Activated naive CD4-positive, alpha-beta T cell treated with anti-CD3 and anti-CD28 coated beads for 36 hours (primary cell): ENCODE results near the gene TMEM229B. TPM values are rescaled to one million over a fixed set of nuclear protein-coding genes. Genes with fewer than 3 reads are reported as not detected.
"Not testable (repeated sequence)": the region's sequence is repeated elsewhere in the genome, so short reads cannot be mapped to it uniquely, and the experiment has no call there.

ENCODE experiments used
- CTCF ChIA-PET: fragments of 350-600 bp; sonication (Branson Sonifier 250); formaldehyde crosslinking; loops from one replicate; lab custom pipeline; 2021; ENCODE audit warnings: antibody characterized with exemption; lab: Charles Lee
- DNase-seq: peaks from one replicate; pipeline ENCODE4 v3.0.0-alpha.2; 2020
- H3K27ac Mint-ChIP-seq: one replicate; pipeline ENCODE4 v1.8.0; 2021; ENCODE audit warnings: mild to moderate bottlenecking, mixed read lengths
- H3K27me3 Mint-ChIP-seq: one replicate; pipeline ENCODE4 v1.8.0; 2021; ENCODE audit warnings: low read depth, mixed read lengths
- H3K36me3 Mint-ChIP-seq: one replicate; pipeline ENCODE4 v1.8.0; 2021; ENCODE audit warnings: low read depth, mixed read lengths
- H3K4me1 Mint-ChIP-seq: one replicate; pipeline ENCODE4 v1.8.0; 2021; ENCODE audit warnings: low read depth, mixed read lengths
- H3K4me3 Mint-ChIP-seq: one replicate; pipeline ENCODE4 v1.8.0; 2021; ENCODE audit warnings: mild to moderate bottlenecking, moderate library complexity, mixed read lengths
- H3K9me3 Mint-ChIP-seq: one replicate; pipeline ENCODE4 v1.8.0; 2021; ENCODE audit warnings: mixed read lengths
- intact Hi-C: fragments of 100-400 bp; cut with micrococcal nuclease; formaldehyde crosslinking; loops from one replicate; pipeline ENCODE4 v1.15.1; 2023
- total RNA-seq, 2 experiments: library from RNA; stranded (reverse); gene quantifications; one replicate each; pipeline ENCODE4 v1.2.3, GENCODE V29; 2021

The TMEM229B gene
- total RNA-seq, 2 experiments from 2014 or later, result 0.49 to 0.64 TPM

GRCh38 chr14:67464377-67464776 is 24.1 kb downstream of the TMEM229B start:
- Mint-ChIP-seq H3K27ac (no peak overlapping the region), H3K36me3 (no peaks in the 10 kb centered on the region), H3K4me1 (peaks cover 29% of the 10 kb centered on the region), H3K9me3 (no peaks in the 10 kb centered on the region), H3K27me3 (no peaks in the 10 kb centered on the region), H3K4me3 (no peak overlapping the region)
- CTCF ChIA-PET, result interaction anchor here (0.8 to 2.7 kb wide), 5 partner anchors 23 to 121 kb away, joined by 3 to 7 read pairs (median 4); no protein-coding TSS in a partner anchor
- DNase-seq, result peak; percentile 46
- intact Hi-C loops, result no loop called here

GRCh38 chr14:67463900-67464299 is 24.6 kb downstream of the TMEM229B start:
- Mint-ChIP-seq H3K36me3 (no peaks in the 10 kb centered on the region), H3K9me3 (no peaks in the 10 kb centered on the region), H3K4me3 (no peak overlapping the region), H3K27ac (no peak overlapping the region), H3K27me3 (no peaks in the 10 kb centered on the region), H3K4me1 (peaks cover 29% of the 10 kb centered on the region)
- CTCF ChIA-PET, result interaction anchor here (0.7 to 2.7 kb wide), 2 partner anchors 28 to 63 kb away, joined by 5 to 7 read pairs; no protein-coding TSS in a partner anchor
- no peak for DNase-seq
- intact Hi-C loops, result no loop called here

DNA sequence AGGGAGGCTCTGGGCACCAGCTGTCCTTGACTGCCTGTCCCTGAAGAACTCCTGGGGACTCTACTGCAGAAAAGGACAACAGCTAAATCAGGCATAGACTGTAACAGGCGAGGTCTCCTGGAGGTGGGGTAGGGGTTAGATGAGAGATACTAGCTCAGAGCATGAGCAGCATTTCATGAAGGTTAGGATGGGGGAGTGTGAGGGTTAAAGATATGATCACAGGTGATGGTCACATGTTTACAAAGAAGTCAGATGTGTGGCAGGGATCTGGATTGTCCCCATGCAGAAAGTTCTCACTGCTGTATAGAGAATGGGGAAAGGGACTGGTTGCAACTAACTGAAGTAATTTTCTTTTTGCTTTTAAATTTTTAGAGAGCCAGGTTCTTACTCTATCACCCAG is 26.5 kb downstream of the TMEM229B start:
- Mint-ChIP-seq H3K36me3 (no peaks in the 10 kb centered on the region), H3K27me3 (no peaks in the 10 kb centered on the region), H3K27ac (no peak overlapping the region), H3K9me3 (no peaks in the 10 kb centered on the region), H3K4me1 (peaks cover 21% of the 10 kb centered on the region), H3K4me3 (no peak overlapping the region)
- DNase-seq, result no peak
- CTCF ChIA-PET, result interaction anchor here (0.6 to 1.7 kb wide), 2 partner anchors 14 to 35 kb away, joined by 4 to 5 read pairs; no protein-coding TSS in a partner anchor
- intact Hi-C loops, result no loop called here

DNA sequence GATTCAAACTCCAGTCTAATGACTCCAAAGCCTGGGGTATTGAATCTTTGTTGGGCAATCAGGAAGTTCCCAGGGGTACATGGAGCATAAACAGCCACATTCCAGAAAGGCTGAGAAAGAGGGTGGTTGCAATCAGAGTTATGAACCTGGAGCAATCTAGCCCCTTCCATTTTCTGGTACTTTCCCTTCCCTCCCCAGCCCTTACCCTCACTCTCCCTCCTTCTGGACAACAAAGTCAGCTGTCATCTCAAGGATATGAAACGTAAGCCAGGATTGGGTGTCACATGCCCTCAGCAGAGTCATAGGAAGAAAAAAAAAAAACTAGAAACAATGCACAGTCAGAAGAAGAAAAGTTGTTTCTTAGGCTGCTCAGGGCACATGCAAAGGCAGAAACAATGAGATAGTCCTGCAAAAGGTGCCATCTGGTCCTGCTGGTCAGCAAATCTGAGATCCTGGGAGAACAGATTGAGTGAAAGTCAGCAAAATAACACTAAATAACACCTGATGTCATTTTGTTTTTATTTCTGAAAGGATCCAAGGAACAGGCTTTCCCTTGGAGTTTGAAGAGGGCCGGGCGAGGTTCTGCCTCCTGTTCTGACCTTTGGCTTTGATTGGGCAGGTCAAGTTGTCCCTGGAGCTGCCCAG is 27.1 kb downstream of the TMEM229B start:
- no peaks in the 10 kb centered on the region for H3K36me3 Mint-ChIP-seq
- DNase-seq, result peak; percentile 23
- CTCF ChIA-PET, result interaction anchor here (1.7 kb wide), 1 partner anchor 34 kb away, joined by 5 read pairs; no protein-coding TSS in a partner anchor
- H3K9me3 Mint-ChIP-seq, result peaks cover 2% of the 10 kb centered on the region
- no peak overlapping the region for H3K27ac Mint-ChIP-seq
- no peak overlapping the region for H3K4me3 Mint-ChIP-seq
- intact Hi-C loops, result no loop called here
- peaks cover 19% of the 10 kb centered on the region for H3K4me1 Mint-ChIP-seq
- no peaks in the 10 kb centered on the region for H3K27me3 Mint-ChIP-seq

- H3K4me1 Mint-ChIP-seq, result peaks cover 11% of the 10 kb centered on the region
- intact Hi-C loops, result no loop called here
- no peaks in the 10 kb centered on the region for H3K36me3 Mint-ChIP-seq
- CTCF ChIA-PET, result no interaction called here
- DNase-seq, result no peak
- no peak overlapping the region for H3K27ac Mint-ChIP-seq
- H3K9me3 Mint-ChIP-seq, result peaks cover 2% of the 10 kb centered on the region
- H3K27me3 Mint-ChIP-seq, result no peaks in the 10 kb centered on the region
- no peak overlapping the region for H3K4me3 Mint-ChIP-seq
These were observed 29.2 kb downstream of the TMEM229B start for GRCh38 chr14:67459336-67459735.

DNA sequence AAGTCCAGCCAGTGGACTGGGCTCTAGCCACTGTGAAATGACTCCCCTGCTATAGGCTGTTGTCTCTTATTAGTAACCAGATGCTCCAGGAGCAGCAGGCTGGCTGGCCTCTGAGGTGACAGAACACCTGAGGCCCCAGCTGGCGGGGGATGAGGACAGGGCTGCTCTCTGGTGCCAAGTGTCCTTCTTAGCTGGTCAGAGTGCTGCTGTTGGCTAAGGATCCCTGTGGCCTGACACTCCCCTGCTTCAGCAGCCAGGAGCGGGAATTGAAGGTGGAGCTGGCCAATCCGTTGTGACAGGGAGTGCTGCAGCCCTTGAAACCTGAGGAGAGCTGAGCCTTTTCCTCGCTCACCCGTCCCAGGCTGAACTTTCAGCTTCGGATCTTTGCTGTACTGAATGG is 30.7 kb downstream of the TMEM229B start:
- intact Hi-C loops, result no loop called here

GRCh38 chr14:67456732-67457131 is 31.8 kb downstream of the TMEM229B start:
- intact Hi-C loops, result no loop called here
- Mint-ChIP-seq H3K27me3 (no peaks in the 10 kb centered on the region), H3K4me1 (peaks cover 4% of the 10 kb centered on the region), H3K4me3 (no peak overlapping the region), H3K9me3 (peaks cover 2% of the 10 kb centered on the region), H3K36me3 (no peaks in the 10 kb centered on the region), H3K27ac (no peak overlapping the region)
- CTCF ChIA-PET, result interaction anchor here (2.7 kb wide), 1 partner anchor 114 kb away, joined by 8 read pairs; no protein-coding TSS in a partner anchor
- DNase-seq, result no peak

More for the DNA sequence above, 30.7 kb downstream of the TMEM229B start:
- Mint-ChIP-seq H3K27me3 (no peaks in the 10 kb centered on the region), H3K36me3 (no peaks in the 10 kb centered on the region), H3K27ac (no peak overlapping the region), H3K4me3 (no peak overlapping the region), H3K9me3 (peaks cover 2% of the 10 kb centered on the region), H3K4me1 (peaks cover 4% of the 10 kb centered on the region)
- CTCF ChIA-PET, result interaction anchor here (2.7 kb wide), 1 partner anchor 113 kb away, joined by 8 read pairs; no protein-coding TSS in a partner anchor
- no peak for DNase-seq

DNA sequence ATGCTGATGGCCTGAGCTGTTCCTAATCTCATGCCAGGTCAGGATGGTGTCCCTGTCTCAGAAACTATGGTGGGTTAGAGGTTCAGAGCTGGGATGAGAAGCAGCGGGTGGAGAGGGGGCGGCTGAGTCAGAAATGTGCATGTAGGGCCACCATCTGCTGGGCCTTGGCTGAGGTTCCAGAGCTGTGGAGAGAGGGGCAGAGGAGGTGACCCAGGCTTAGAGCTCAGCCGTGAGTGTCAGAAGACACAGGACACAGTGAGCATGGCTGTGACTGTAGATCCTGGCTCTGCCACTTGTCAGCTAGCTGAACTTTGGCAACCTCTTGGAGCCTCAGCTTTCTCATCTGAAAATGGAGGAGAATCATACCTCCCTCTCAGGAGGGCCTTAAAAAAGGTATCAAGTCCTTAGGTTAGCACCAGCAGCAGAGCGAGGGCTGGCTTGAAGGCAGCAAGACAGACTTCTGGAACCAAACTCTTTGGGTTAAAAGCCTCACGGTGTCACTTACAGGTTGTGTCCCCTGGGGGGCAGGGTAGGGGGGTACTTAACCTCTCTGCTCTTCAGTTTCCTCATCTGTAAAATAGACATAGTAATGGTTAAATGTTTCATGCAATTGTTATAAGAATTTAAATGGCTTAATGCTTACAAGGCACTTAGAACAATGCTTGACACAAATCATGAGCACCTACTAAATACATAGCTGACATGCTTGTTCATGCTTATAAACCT is 34.8 kb downstream of the TMEM229B start:
- Mint-ChIP-seq H3K4me3 (no peak overlapping the region), H3K4me1 (no peaks in the 10 kb centered on the region), H3K9me3 (peaks cover 9% of the 10 kb centered on the region), H3K36me3 (no peaks in the 10 kb centered on the region), H3K27ac (no peak overlapping the region), H3K27me3 (no peaks in the 10 kb centered on the region)
- intact Hi-C loops, result no loop called here
- DNase-seq, result no peak
- CTCF ChIA-PET, result interaction anchor here (1.0 to 1.5 kb wide), 3 partner anchors 15 to 33 kb away, joined by 3 to 5 read pairs (median 4); no protein-coding TSS in a partner anchor

GRCh38 chr14:67451667-67452066 is 36.9 kb downstream of the TMEM229B start:
- H3K9me3 Mint-ChIP-seq, DNase-seq, intact Hi-C loops, H3K4me1 Mint-ChIP-seq, H3K4me3 Mint-ChIP-seq, H3K27me3 Mint-ChIP-seq, H3K36me3 Mint-ChIP-seq, H3K27ac Mint-ChIP-seq: not testable (repeated sequence)
- CTCF ChIA-PET, result interaction anchor here (1.0 kb wide), 1 partner anchor 119 kb away, joined by 3 read pairs; no protein-coding TSS in a partner anchor

- Mint-ChIP-seq H3K9me3 (peaks cover 7% of the 10 kb centered on the region), H3K27me3 (peaks cover 6% of the 10 kb centered on the region), H3K27ac (no peak overlapping the region), H3K36me3 (no peaks in the 10 kb centered on the region), H3K4me1 (no peaks in the 10 kb centered on the region), H3K4me3 (no peak overlapping the region)
- CTCF ChIA-PET, result no interaction called here
- no peak for DNase-seq
- intact Hi-C loops, result no loop called here
These were observed 39.4 kb downstream of the TMEM229B start for GRCh38 chr14:67449096-67449495.

GRCh38 chr14:67447033-67447381 is 41.5 kb downstream of the TMEM229B start:
- Mint-ChIP-seq H3K27me3 (peaks cover 6% of the 10 kb centered on the region), H3K9me3 (peaks cover 7% of the 10 kb centered on the region), H3K27ac (no peak overlapping the region), H3K4me3 (no peak overlapping the region), H3K36me3 (no peaks in the 10 kb centered on the region), H3K4me1 (no peaks in the 10 kb centered on the region)
- DNase-seq, result no peak
- intact Hi-C loops, result no loop called here
- CTCF ChIA-PET, result interaction anchor here (1.3 kb wide), 1 partner anchor 22 kb away, joined by 4 read pairs; no protein-coding TSS in a partner anchor

- intact Hi-C loops, result no loop called here
- CTCF ChIA-PET, result interaction anchor here (0.7 to 1.3 kb wide), 4 partner anchors 22 to 258 kb away, joined by 3 to 4 read pairs (median 4); no protein-coding TSS in a partner anchor
- Mint-ChIP-seq H3K9me3 (peaks cover 7% of the 10 kb centered on the region), H3K27ac (no peak overlapping the region), H3K4me1 (no peaks in the 10 kb centered on the region), H3K36me3 (no peaks in the 10 kb centered on the region), H3K27me3 (peaks cover 6% of the 10 kb centered on the region), H3K4me3 (no peak overlapping the region)
- DNase-seq, result no peak
These were observed 42.0 kb downstream of the TMEM229B start for GRCh38 chr14:67446371-67447032.
